Uterus (tissue), 2 donors: ENCODE measurements around the gene GREB1.

Source experiments
- CTCF ChIP-seq, 4 experiments: fragments of 200-600 bp in 2 of 4; fragments of 450-650 bp in 2 of 4; sonication (generic) in 2 of 4; IDR thresholded peaks; one replicate each; pipeline ENCODE4 v1.5.1; 2016 to 2019; ENCODE audit warnings: antibody characterized with exemption in 4 of 4, mild to moderate bottlenecking in 2 of 4, moderate library complexity in 1 of 4
- POLR2A ChIP-seq, 2 donors: fragments of 450-650 bp; IDR thresholded peaks; one replicate each; pipeline ENCODE4 v1.6.1; 2016; ENCODE audit warnings: antibody characterized with exemption in 2 of 2, mild to moderate bottlenecking in 1 of 2, moderate library complexity in 1 of 2

DNA sequence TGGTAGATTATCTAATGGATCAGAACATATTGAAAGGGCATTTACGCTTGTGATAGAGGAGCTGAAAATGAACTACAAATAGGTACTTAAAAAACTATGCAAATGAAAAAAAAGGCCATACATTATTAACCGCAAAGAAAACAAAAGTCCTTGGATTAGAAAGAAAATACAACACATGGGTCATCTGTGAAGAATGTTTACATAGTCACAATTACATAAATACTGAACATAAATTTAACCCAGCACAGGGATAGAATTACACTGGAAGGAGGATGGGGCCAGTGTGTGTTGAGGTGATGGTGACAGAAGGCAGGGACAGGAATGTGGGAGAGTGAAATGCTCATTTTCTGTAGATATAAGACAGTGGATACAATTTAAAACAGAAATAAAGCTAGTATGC lies 129.6 kb downstream of the GREB1 start:
- TF ChIP-seq POLR2A (IDR thresholded peaks at IDR 0.05) (no peak), CTCF (IDR thresholded peaks at IDR 0.05) (no peak)
